ENCODE measurements around the gene DMXL1.
"Not testable (repeated sequence)": the region's sequence is repeated elsewhere in the genome, so short reads cannot be mapped to it uniquely, and the experiment has no call there.

The DMXL1 gene

GRCh38 chr5:119122474-119122873, 51.6 kb downstream of the DMXL1 start:
- not testable (repeated sequence) for DNase-seq (ENCODE audit: low read depth)

GRCh38 chr5:119123280-119123679, 52.4 kb downstream of the DMXL1 start:
- DNase-seq (ENCODE audit: low read depth): no peak

- no peak for DNase-seq (ENCODE audit: low read depth)
Measured at GRCh38 chr5:119129770-119130169, 58.9 kb downstream of the DMXL1 start.

GRCh38 chr5:119131530-119132304, 60.8 kb downstream of the DMXL1 start:
- no peak for DNase-seq (ENCODE audit: low read depth)

GRCh38 chr5:119135743-119136142, 64.9 kb downstream of the DMXL1 start:
- not testable (repeated sequence) for DNase-seq (ENCODE audit: low read depth)

- no peak for DNase-seq (ENCODE audit: low read depth)
Measured at GRCh38 chr5:119136666-119137318, 65.9 kb downstream of the DMXL1 start.

GRCh38 chr5:119153629-119154028, 82.7 kb downstream of the DMXL1 start:
- no peak for DNase-seq (ENCODE audit: low read depth)

GRCh38 chr5:119158144-119158543, 87.3 kb downstream of the DMXL1 start:
- DNase-seq (ENCODE audit: low read depth): no peak

- DNase-seq (ENCODE audit: low read depth): no peak
Measured at GRCh38 chr5:119161430-119161829, 90.5 kb downstream of the DMXL1 start.

- DNase-seq (ENCODE audit: low read depth): no peak
Measured at GRCh38 chr5:119166026-119166425, 95.1 kb downstream of the DMXL1 start.

GRCh38 chr5:119168401-119168800, 97.5 kb downstream of the DMXL1 start:
- no peak for DNase-seq (ENCODE audit: low read depth)

- no peak for DNase-seq (ENCODE audit: low read depth)
Measured at GRCh38 chr5:119171686-119172085, 100.8 kb downstream of the DMXL1 start.

GRCh38 chr5:119174578-119175163, 103.8 kb downstream of the DMXL1 start:
- DNase-seq (ENCODE audit: low read depth): no peak

- DNase-seq (ENCODE audit: low read depth): no peak
Measured at GRCh38 chr5:119176785-119177184, 105.9 kb downstream of the DMXL1 start.

GRCh38 chr5:119177226-119177625, 106.3 kb downstream of the DMXL1 start:
- no peak for DNase-seq (ENCODE audit: low read depth)

GRCh38 chr5:119178435-119178834, 107.5 kb downstream of the DMXL1 start:
- DNase-seq (ENCODE audit: low read depth): no peak

- DNase-seq (ENCODE audit: low read depth): no peak
Measured at GRCh38 chr5:119179857-119180641, 109.2 kb downstream of the DMXL1 start.

- not testable (repeated sequence) for DNase-seq (ENCODE audit: low read depth)
Measured at GRCh38 chr5:119185512-119185911, 114.6 kb downstream of the DMXL1 start.

- DNase-seq (ENCODE audit: low read depth): no peak
Measured at GRCh38 chr5:119187776-119188529, 117.1 kb downstream of the DMXL1 start.

- DNase-seq (ENCODE audit: low read depth): no peak
Measured at GRCh38 chr5:119190470-119191095, 119.7 kb downstream of the DMXL1 start.

- no peak for DNase-seq (ENCODE audit: low read depth)
Measured at GRCh38 chr5:119191944-119192343, 121.1 kb downstream of the DMXL1 start.
